Measurements from ENCODE around the gene NRCAM. TPM values are rescaled to one million over a fixed set of nuclear protein-coding genes. Genes with fewer than 3 reads are reported as not detected.

The NRCAM gene
- total and polyA plus RNA-seq, 10 of the 15 experiments (the other 5 are each of a cell fraction or from before 2014, with no cell fraction given): 0.30 to 2.0 (median 1.0) TPM

DNA sequence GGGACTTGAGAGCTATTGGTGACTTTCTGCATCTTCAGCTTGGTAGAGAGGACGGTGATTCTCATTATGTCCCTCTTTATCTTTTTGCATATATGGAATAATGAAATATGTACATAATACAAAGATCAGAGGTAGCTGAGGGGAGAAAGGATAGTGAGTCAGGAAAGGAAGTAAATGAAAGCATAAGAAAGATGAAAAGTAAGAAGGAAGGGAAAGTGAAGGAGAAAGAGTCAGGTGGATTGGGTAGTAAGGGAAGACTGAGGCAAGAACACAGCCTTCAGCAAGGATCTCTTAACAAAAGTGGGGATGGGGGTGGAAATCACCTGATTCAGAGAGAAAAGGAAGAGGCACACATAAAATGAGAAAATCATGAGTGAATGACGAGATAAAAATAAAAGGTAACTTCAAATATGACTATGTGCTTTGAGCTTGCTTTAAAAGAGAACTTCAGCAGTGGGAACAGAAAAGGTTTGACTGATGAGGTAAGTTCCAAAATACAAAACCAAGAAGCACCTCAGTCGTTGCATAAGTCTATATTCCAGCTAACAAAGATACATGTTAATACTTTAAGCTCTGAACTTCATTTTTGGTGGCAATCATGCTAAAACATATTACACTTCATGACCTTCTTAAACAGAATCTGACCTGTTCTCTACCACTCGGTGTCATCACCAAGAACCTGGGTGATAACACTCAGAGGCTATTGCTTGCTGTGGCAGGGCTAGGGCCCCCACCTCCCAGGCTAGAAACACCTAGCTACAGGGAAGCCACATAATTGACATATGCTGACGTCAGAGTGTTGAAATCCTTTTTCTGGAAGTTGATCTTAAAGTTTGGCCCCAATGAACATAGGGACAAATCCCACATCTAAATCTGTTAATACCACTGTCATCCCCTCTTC lies 32.9 kb downstream of the NRCAM start (continued):
- TF ChIP-seq NR2F1 (conservative IDR thresholded peaks at IDR 0.05) (no peak), SREBF2 (IDR thresholded peaks at IDR 0.05; ENCODE audit: low read length) (no peak)
- TF ChIP-seq, protein P1, sequence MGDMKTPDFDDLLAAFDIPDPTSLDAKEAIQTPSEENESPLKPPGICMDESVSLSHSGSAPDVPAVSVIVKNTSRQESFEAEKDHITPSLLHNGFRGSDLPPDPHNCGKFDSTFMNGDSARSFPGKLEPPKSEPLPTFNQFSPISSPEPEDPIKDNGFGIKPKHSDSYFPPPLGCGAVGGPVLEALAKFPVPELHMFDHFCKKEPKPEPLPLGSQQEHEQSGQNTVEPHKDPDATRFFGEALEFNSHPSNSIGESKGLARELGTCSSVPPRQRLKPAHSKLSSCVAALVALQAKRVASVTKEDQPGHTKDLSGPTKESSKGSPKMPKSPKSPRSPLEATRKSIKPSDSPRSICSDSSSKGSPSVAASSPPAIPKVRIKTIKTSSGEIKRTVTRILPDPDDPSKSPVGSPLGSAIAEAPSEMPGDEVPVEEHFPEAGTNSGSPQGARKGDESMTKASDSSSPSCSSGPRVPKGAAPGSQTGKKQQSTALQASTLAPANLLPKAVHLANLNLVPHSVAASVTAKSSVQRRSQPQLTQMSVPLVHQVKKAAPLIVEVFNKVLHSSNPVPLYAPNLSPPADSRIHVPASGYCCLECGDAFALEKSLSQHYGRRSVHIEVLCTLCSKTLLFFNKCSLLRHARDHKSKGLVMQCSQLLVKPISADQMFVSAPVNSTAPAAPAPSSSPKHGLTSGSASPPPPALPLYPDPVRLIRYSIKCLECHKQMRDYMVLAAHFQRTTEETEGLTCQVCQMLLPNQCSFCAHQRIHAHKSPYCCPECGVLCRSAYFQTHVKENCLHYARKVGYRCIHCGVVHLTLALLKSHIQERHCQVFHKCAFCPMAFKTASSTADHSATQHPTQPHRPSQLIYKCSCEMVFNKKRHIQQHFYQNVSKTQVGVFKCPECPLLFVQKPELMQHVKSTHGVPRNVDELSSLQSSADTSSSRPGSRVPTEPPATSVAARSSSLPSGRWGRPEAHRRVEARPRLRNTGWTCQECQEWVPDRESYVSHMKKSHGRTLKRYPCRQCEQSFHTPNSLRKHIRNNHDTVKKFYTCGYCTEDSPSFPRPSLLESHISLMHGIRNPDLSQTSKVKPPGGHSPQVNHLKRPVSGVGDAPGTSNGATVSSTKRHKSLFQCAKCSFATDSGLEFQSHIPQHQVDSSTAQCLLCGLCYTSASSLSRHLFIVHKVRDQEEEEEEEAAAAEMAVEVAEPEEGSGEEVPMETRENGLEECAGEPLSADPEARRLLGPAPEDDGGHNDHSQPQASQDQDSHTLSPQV (IDR thresholded peaks at IDR 0.05): no peak

DNA sequence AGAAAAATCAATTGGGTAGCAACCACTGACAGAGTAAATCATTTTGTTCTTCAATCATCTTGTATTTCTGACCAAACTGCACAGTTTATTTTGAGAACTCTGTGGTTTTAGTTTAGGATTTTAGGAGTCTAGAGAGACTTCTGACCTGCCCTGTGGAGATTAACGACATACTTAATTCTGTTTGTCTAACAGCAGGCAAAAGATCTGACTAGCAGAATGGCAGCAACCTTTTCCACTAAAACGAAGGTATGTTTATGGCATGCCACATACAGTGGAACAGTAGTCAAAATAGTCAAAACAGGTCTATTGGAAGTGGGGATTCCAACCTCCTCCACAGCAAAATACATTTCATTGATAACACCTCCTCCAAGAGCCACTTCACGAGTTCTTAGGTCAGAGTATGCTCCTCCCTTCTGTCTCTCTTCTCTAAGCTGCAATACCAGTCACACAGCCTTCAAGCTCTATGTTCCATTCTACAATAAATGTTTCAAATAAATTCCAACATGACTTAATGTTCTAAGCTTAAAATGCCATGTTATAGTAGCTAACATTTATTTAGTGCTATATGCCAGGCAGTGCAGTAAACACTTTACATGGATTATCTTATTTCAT lies 34.4 kb downstream of the NRCAM start:
- H3K4me3 ChIP-seq: no peak overlapping the region
- ChIA-PET CTCF (interaction anchor here (1.0 to 1.6 kb wide), 2 partner anchors 13 to 47 kb away, joined by 3 to 4 read pairs; no protein-coding TSS in a partner anchor), POLR2A (no interaction called here), RAD21 (ENCODE audit: unreplicated experiment) (interaction anchor here (1.7 kb wide), 1 partner anchor 76 kb away, joined by 3 read pairs; no protein-coding TSS in a partner anchor), SMC1A (ENCODE audit: uncharacterized antibody, unreplicated experiment) (interaction anchor here (0.6 to 1.7 kb wide), 2 partner anchors 13 kb away, joined by 3 to 6 read pairs; no protein-coding TSS in a partner anchor)
- H3K27ac ChIP-seq (ENCODE audit: control insufficient read depth, insufficient read depth): no peak overlapping the region
- H3K4me2 ChIP-seq (ENCODE audit: control insufficient read depth, insufficient read depth): no peak overlapping the region
- H3K9ac ChIP-seq (ENCODE audit: control insufficient read depth, insufficient read depth, low read length): no peak overlapping the region
- no peak for DNase-seq (ENCODE audit: low read depth, low spot score)
- H3K79me2 ChIP-seq (ENCODE audit: control insufficient read depth, insufficient read depth, low read length): no peaks in the 10 kb centered on the region
- no peaks in the 10 kb centered on the region for H3K9me3 ChIP-seq (replicated peaks; ENCODE audit: control insufficient read depth, insufficient read depth, low read length)
- BruUV-seq (replicated peaks): no TSS peak
- H2AFZ ChIP-seq (ENCODE audit: control insufficient read depth, low read depth, low read length): no peak overlapping the region
- in situ Hi-C loops (cut with MboI): no loop called here
- no peak; the same call in 2 of the 3 replicates for ATAC-seq
- H3K36me3 ChIP-seq (ENCODE audit: control insufficient read depth in 2 of 2, insufficient read depth in 2 of 2, low read length in 1 of 2): no peaks in the 10 kb centered on the region
- H3K27me3 ChIP-seq (replicated peaks in 1 of 2; ENCODE audit: control insufficient read depth in 2 of 2, insufficient read depth in 2 of 2, low read length in 1 of 2): no peaks in the 10 kb centered on the region; a peak in 1 of 4 replicates
- FAIRE-seq: no peak
- H3K4me1 ChIP-seq (ENCODE audit: control insufficient read depth, insufficient read depth, low read length): peaks cover 4% of the 10 kb centered on the region; the same call in 1 of the 2 replicates
- no peaks in the 10 kb centered on the region for H4K20me1 ChIP-seq (ENCODE audit: control insufficient read depth, insufficient read depth)
- intact Hi-C loops (cut with micrococcal nuclease; ENCODE audit: unreplicated experiment): no loop called here
- WGBS (ENCODE audit: insufficient coverage, insufficient replicate concordance, low lambda C conversion rate, missing lambda C conversion rate): 6% methylated on average over 3 of the region's 3 CpGs
- TF ChIP-seq NFYB (IDR thresholded peaks at IDR 0.05; ENCODE audit: insufficient read depth, low read depth, low read length) (no peak), CREM (IDR thresholded peaks at IDR 0.05; ENCODE audit: low read depth) (no peak), PML (IDR thresholded peaks at IDR 0.05; ENCODE audit: low read length) (no peak), MYB (IDR thresholded peaks at IDR 0.05; ENCODE audit: borderline replicate concordance, low read depth, low read length) (no peak), ESRRA (IDR thresholded peaks at IDR 0.05; ENCODE audit: low read length) (no peak), ZNF24 (IDR thresholded peaks at IDR 0.05) (no peak), SMAD5 (IDR thresholded peaks at IDR 0.05; ENCODE audit: low read depth) (no peak), IKZF2 (IDR thresholded peaks at IDR 0.05) (no peak), NRF1 (conservative IDR thresholded peaks at IDR 0.05; ENCODE audit: low read depth, low read length) (no peak), CHD4 (IDR thresholded peaks at IDR 0.05) (no peak), CREB1 (IDR thresholded peaks at IDR 0.05; ENCODE audit: low read depth) (no peak), RELA (IDR thresholded peaks at IDR 0.05; ENCODE audit: borderline replicate concordance, partially characterized antibody) (no peak)
- TF ChIP-seq, protein P2, sequence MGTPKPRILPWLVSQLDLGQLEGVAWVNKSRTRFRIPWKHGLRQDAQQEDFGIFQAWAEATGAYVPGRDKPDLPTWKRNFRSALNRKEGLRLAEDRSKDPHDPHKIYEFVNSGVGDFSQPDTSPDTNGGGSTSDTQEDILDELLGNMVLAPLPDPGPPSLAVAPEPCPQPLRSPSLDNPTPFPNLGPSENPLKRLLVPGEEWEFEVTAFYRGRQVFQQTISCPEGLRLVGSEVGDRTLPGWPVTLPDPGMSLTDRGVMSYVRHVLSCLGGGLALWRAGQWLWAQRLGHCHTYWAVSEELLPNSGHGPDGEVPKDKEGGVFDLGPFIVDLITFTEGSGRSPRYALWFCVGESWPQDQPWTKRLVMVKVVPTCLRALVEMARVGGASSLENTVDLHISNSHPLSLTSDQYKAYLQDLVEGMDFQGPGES (IDR thresholded peaks at IDR 0.05): no peak
